ENCODE data around the gene RAD9A. TPM values are rescaled to one million over a fixed set of nuclear protein-coding genes. Genes with fewer than 3 reads are reported as not detected.
"Not testable (repeated sequence)": the region's sequence is repeated elsewhere in the genome, so short reads cannot be mapped to it uniquely, and the experiment has no call there.

RAD9A gene
- total RNA-seq, 1 experiment from 2014 or later, result 13.8 TPM

DNA sequence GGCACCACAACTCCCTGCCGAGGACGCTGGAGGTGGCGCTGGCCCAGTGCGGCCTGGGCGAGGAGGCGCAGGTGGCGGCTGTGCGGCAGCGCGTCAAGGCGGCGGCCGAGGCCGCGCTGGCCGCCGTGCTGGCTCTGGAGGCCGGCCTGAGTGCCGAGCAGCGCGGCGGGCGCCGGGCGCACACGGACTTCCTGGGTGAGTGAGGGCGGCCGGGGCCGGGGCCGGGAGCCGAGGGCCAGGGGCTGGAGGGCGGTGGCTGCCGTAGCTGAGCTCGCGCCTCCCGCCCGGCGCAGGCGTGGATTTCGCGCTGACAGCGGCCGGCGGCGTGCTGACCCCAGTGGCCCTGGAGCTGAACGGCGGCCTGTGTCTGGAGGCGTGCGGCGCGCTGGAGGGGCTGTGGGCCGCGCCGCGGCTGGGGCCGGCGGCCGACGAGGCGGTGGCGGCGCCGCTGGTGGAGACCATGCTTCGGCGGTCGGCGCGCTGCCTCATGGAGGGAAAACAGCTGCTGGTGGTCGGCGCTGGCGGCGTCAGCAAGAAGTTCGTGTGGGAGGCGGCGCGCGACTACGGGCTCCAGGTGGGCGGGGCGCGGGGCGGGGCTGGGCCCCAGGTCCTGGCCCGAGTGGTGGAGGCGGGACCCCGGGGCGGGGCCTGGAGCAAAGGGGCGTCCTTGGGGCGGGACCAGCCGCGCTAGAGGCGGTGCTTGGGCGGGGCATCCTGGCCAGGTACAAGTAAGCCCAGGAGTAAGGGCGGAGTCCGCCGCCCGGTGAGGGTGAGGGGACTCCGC, 29.1 kb downstream of the RAD9A start:
- peak; percentile 83 to 99 for DNase-seq (ENCODE audit: low read depth in 1 of 2, low spot score in 2 of 2)

DNA sequence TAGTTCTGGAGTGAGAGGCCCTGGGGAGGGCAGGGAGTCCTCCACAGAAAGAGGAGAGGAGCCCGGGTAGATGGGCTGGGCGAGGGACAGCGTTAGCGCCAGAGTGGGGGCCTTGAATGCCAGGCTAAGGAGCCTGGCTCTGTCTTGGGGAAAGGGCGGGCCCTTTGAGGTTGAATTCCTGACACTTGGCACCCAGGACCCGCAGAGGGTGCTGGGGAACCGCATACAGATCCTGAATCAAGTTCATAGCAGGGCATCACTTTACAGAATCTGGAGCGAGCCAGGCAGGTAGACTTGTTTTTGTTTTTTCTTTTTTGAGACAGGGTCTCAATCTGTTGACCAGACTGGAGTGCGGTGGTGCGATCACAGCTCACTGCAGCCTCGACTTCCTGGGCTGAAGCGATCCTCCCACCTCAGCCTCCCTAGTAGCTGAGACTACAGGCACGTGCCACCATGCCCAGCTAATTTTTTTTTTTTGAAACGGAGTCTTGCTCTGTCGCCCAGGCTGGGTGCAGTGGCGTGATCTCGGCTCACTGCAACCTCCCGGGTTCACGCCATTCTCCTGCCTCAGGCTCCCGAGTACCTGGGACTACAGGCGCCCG, 29.7 kb downstream of the RAD9A start:
- H3K9me3 ChIP-seq (replicated peaks), result peaks cover 5% of the 10 kb centered on the region; the same call in 1 of the 2 replicates
- DNase-seq (ENCODE audit: low read depth in 1 of 2, low spot score in 2 of 2), result no peak
- peaks cover 25% of the 10 kb centered on the region for H3K4me1 ChIP-seq (replicated peaks)
- 0 out of 2 replicates have a peak, but pooled peaks cover 4% of the 10 kb centered on the region for H3K36me3 ChIP-seq
- H3K27ac ChIP-seq, result no peak overlapping the region
- peak overlapping the region; percentile 60 for H3K4me3 ChIP-seq
- H3K27me3 ChIP-seq (replicated peaks), result peaks cover under 1% of the 10 kb centered on the region; the same call in 1 of the 2 replicates

More for the DNA sequence above, 29.1 kb downstream of the RAD9A start:
- Histone ChIP-seq H3K4me1 (replicated peaks) (peaks cover 26% of the 10 kb centered on the region), H3K9me3 (replicated peaks) (peaks cover 5% of the 10 kb centered on the region; the same call in 1 of the 2 replicates), H3K27me3 (replicated peaks) (peaks cover 8% of the 10 kb centered on the region; the same call in 1 of the 2 replicates), H3K36me3 (0 out of 2 replicates have a peak, but pooled peaks cover 4% of the 10 kb centered on the region), H3K4me3 (peak overlapping the region; percentile 60), H3K27ac (peak overlapping the region; percentile 30)

DNA sequence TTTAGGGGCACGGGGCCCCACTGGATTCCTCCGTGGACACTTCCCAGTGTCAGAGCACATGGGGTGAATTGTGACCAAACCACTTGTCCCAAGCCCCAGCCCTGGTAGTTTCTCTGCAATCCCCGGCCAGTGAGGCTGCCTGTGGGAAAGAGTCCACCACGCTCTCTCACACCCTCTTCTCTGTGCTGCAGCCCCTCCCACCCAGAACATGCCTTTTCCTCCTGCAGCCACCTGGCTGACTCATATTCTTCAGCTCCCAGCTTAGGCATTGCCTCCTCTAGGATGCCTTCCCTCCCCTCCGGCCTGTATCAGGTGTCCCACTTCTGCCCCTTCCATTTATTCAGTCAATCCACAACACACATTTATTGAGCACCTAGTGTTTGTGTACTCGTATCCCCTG, 31.1 kb downstream of the RAD9A start:
- Histone ChIP-seq H3K4me1 (replicated peaks) (peaks cover 25% of the 10 kb centered on the region), H3K36me3 (0 out of 2 replicates have a peak, but pooled peaks cover 4% of the 10 kb centered on the region), H3K27me3 (replicated peaks) (no peaks in the 10 kb centered on the region), H3K4me3 (no peak overlapping the region), H3K27ac (no peak overlapping the region), H3K9me3 (replicated peaks) (peaks cover 5% of the 10 kb centered on the region; the same call in 1 of the 2 replicates)
- DNase-seq (ENCODE audit: low read depth in 1 of 2, low spot score in 2 of 2), result no peak

DNA sequence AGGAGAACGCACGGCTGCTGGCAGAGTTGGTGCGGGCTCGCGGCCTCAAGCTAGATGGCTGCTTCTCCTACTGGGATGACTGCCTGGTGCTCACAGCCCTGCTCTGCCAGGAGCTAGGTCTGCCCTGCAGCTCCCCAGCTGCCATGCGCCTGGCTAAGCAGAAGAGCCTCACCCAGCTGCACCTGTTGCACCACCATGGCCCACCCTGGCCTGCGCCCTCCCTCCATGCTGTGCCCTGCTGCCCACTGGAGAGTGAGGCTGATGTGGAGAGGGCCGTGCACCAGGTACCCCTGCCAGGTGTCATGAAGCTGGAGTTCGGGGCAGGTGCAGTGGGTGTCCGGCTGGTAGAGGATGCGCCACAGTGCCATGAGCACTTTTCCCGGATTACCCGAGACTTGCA, 31.7 kb downstream of the RAD9A start:
- DNase-seq (ENCODE audit: low read depth in 1 of 2, low spot score in 2 of 2), result no peak
- no peaks in the 10 kb centered on the region for H3K27me3 ChIP-seq (replicated peaks)
- H3K36me3 ChIP-seq, result peaks cover 6% of the 10 kb centered on the region
- no peak overlapping the region for H3K27ac ChIP-seq
- H3K9me3 ChIP-seq (replicated peaks), result peaks cover 5% of the 10 kb centered on the region; the same call in 1 of the 2 replicates
- peaks cover 25% of the 10 kb centered on the region for H3K4me1 ChIP-seq (replicated peaks)
- no peak overlapping the region for H3K4me3 ChIP-seq

DNA sequence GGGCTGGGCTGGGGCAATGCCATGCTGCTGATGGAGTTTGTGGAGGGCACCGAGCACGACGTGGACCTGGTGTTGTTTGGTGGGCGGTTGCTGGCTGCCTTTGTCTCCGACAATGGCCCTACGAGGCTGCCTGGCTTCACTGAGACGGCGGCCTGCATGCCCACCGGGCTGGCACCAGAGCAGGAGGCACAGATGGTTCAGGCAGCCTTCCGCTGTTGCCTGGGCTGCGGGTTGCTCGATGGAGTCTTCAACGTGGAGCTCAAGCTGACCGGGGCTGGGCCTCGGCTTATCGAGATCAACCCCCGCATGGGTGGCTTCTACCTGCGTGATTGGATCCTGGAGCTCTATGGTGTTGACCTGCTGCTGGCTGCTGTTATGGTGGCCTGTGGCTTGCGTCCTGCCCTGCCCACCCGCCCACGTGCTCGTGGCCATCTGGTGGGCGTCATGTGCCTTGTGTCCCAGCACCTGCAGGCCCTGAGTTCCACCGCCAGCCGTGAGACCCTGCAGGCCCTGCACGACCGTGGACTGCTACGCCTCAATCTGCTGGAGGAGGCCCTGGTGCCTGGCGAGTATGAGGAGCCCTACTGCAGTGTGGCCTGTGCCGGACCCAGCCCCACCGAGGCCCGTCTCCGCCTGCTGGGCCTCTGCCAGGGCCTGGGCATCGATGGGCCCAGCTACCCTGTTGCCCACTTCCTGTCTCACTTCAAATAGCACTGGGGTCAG, 32.3 kb downstream of the RAD9A start:
- DNase-seq (ENCODE audit: low read depth in 1 of 2, low spot score in 2 of 2), result no peak
- Histone ChIP-seq H3K27ac (no peak overlapping the region), H3K9me3 (replicated peaks) (peaks cover 5% of the 10 kb centered on the region; the same call in 1 of the 2 replicates), H3K4me1 (replicated peaks) (peaks cover 27% of the 10 kb centered on the region), H3K4me3 (no peak overlapping the region), H3K36me3 (peaks cover 8% of the 10 kb centered on the region), H3K27me3 (replicated peaks) (no peaks in the 10 kb centered on the region)

DNA sequence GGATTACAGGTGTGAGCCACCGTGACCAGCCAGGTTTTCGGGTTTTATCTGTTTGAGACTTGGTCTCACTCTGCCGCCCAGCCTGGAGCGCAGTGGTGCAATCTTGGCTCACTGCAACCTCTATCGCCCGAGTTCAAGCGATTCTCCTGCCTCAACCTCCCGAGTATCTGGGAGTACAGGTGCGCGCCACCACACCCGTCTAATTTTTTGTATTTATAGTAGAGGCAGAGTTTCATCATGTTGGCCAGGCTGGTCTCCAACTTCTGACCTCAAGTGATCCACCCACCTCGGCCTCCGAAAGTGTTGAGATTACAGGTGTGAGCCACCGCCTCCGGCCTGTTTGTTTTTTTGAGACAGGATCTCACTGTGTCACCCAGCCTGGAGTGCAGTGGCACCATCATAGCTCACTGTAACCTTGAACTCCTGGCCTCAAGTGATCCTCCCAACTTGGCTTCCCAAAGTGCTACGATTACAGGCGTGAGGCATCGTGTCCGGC, 35.6 kb downstream of the RAD9A start:
- not testable (repeated sequence) for H3K27ac ChIP-seq; H3K9me3 ChIP-seq (replicated peaks); DNase-seq (ENCODE audit: low read depth in 1 of 2, low spot score in 2 of 2); H3K27me3 ChIP-seq (replicated peaks)
- Histone ChIP-seq H3K4me3 (peak overlapping the region; percentile 81), H3K4me1 (replicated peaks) (peaks cover 13% of the 10 kb centered on the region), H3K36me3 (peaks cover 37% of the 10 kb centered on the region)

DNA sequence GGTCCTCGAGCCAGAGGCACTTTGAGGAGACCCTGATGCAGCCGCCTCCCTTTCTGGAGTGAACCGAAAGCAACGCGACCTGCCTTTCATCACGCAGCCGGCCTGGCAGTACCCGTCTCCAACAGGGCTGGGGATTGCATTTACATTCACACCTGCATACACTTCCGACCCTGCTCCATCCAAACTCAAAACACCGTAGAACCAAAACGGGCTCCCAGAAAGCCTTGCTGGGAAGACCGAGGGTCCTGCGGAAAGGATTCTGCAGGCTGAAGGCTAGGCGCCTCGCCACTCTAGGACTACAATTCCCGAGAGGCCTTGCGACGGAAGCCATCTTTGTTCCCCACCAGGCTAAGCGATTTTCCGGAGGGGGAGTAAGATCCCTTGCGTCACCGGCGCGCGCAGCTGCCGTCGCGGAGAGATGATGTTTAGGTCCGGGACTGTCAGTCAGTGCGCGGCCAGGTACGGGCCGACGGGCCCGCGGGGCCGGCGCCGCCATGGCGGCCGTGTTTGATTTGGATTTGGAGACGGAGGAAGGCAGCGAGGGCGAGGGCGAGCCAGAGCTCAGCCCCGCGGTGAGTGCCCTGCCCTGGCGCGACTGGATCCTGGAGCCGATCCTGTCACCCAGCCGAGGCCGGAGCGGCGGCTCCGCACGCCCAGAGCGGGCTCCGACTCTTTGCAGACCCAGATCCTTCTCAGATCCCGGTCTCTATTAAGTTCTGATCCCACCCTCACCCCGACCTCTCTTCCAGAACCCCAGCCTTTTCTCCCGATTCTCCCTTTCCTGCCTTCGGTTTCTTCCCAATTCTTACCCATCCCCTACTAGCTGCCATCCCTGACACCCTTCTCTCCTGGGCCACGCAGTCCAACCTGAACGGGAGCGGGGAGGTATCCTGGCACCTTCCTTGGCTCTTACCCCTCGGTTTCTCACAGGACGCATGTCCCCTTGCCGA, 36.5 kb downstream of the RAD9A start, which contains the start of gene RPS6KB2:
Gene RPS6KB2, plus strand, starts transcription at position 443 of the 950 bp plus-strand sequence. Its CDS starts 52 bp downstream, at position 495.
- Histone ChIP-seq H3K4me1 (replicated peaks) (peaks cover 13% of the 10 kb centered on the region), H3K27ac (peak within 1 kb of the TSS; percentile 50), H3K27me3 (replicated peaks) (no peaks in the 10 kb centered on the region), H3K4me3 (peak within 1 kb of the TSS; percentile 81), H3K9me3 (replicated peaks) (no peaks in the 10 kb centered on the region), H3K36me3 (peaks cover 46% of the 10 kb centered on the region)
- peak; percentile 100 for DNase-seq (ENCODE audit: low read depth in 1 of 2, low spot score in 2 of 2)

DNA sequence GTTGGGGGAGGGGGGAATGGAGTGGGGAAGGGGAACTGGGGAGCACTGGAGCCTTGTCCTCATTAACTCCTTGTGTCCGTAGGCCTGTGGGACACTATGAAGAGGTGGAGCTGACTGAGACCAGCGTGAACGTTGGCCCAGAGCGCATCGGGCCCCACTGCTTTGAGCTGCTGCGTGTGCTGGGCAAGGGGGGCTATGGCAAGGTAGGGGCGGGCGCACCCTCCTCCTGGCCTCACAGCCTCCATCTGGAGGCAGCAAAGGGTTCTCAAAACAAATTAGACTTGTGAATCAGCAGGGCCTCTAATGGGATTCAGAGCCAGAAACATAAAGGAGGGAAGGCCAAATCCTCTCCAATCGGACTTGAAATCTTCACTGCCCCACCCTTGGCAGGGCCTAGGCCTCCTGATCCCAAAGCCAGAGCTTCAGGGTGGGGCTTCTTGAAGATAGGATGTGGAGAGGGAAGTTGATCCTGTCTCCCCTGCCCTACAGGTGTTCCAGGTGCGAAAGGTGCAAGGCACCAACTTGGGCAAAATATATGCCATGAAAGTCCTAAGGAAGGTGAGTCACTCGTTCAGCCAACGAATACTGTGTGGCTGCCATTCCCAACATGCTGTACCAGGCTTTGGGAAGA, 37.4 kb downstream of the RAD9A start:
- peaks cover 55% of the 10 kb centered on the region for H3K36me3 ChIP-seq
- no peaks in the 10 kb centered on the region for H3K27me3 ChIP-seq (replicated peaks)
- H3K4me3 ChIP-seq, result peak overlapping the region; percentile 81
- no peak for DNase-seq (ENCODE audit: low read depth in 1 of 2, low spot score in 2 of 2)
- no peak overlapping the region; the same call in 1 of the 2 replicates for H3K27ac ChIP-seq
- peaks cover 13% of the 10 kb centered on the region for H3K4me1 ChIP-seq (replicated peaks)
- H3K9me3 ChIP-seq (replicated peaks), result no peaks in the 10 kb centered on the region

DNA sequence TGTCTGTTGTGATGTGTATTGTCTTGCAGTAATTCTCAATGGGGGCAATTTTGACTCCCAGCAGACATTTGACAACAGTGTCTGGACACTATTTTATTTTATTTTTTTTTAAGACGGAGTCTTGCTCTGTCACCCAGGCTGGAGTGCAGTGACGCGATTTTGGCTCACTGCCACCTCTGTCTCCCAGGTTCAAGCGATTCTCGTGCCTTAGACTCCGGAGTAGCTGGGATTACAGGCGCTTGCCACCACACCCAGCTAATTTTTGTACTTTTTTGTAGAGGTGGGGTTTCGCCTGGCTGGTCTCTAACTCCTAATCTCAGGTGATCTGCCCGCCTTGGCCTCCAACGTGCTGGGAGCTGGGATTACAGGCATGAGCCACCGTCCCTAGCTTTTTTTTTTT, 37.9 kb downstream of the RAD9A start:
- no peaks in the 10 kb centered on the region for H3K9me3 ChIP-seq (replicated peaks)
- DNase-seq (ENCODE audit: low read depth in 1 of 2, low spot score in 2 of 2), result no peak
- H3K27me3 ChIP-seq (replicated peaks), result no peaks in the 10 kb centered on the region
- peaks cover 60% of the 10 kb centered on the region for H3K36me3 ChIP-seq
- H3K4me3 ChIP-seq, result no peak overlapping the region
- H3K4me1 ChIP-seq (replicated peaks), result peaks cover 13% of the 10 kb centered on the region
- H3K27ac ChIP-seq, result no peak overlapping the region

DNA sequence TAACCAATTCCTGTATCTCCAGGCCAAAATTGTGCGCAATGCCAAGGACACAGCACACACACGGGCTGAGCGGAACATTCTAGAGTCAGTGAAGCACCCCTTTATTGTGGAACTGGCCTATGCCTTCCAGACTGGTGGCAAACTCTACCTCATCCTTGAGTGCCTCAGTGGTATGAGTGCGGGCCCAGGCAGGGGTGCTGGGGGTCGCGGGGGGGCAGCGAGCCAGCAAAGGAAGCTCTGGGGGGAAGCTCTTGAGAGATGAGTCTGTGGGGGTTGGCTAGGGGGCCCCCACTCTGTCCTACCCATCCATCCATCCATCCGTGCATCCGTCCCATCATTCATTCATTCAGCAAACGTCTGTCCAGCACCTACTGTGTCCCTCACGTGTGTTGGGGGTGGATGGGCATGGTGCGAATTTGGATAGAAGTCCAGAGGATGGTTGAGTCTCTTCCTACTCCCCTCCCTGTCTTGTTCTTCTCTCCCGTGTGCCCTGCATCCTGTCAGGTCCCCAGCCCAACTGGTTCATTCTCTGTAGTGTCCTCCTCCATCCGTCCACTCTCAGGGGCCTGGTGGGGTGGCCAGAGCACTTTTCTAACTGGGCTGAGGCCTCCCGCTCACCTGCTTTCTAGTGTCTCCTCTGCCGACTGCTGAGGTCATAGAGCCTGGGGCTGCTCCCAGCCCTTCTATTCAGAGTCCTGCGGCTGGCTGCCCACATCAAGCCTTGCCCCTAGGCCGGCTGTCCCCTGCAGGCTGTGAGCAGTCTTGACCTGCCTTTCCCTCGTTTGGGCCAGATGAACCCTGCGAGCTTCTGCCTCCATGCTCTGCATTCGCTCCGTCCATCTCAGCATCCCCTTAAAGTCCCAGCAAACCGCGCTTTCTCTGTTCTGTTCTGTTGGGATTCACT, 39.8 kb downstream of the RAD9A start:
- Histone ChIP-seq H3K4me3 (no peak overlapping the region), H3K27ac (no peak overlapping the region)

DNA sequence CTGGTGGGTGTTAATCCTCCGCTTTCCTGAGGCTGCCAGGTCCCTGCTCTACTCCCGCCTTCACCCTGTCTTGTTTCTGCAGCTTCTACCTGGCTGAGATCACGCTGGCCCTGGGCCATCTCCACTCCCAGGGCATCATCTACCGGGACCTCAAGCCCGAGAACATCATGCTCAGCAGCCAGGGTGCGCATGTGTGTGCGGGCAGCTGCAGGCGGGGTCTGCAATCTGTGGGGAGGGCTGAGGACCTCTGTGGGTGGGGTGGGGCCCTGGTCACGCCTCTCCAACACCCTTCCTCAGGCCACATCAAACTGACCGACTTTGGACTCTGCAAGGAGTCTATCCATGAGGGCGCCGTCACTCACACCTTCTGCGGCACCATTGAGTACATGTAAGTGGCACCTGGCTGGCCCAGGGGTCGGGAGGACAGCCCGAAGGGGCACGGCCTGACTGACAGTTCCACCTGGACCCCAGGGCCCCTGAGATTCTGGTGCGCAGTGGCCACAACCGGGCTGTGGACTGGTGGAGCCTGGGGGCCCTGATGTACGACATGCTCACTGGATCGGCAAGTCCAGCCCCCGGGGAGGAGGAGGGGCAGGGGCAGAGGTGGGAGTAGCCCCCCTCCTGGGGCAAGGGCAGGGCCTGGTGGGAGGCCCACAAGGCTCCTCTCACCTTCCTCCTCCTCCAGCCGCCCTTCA, 41.0 kb downstream of the RAD9A start:
- no peak overlapping the region for H3K27ac ChIP-seq
- peaks cover 87% of the 10 kb centered on the region for H3K36me3 ChIP-seq
- H3K4me3 ChIP-seq, result no peak overlapping the region
- no peaks in the 10 kb centered on the region for H3K27me3 ChIP-seq (replicated peaks)
- H3K9me3 ChIP-seq (replicated peaks), result no peaks in the 10 kb centered on the region
- peaks cover 6% of the 10 kb centered on the region for H3K4me1 ChIP-seq (replicated peaks)
- no peak for DNase-seq (ENCODE audit: low read depth in 1 of 2, low spot score in 2 of 2)

More for the DNA sequence above, 39.8 kb downstream of the RAD9A start:
- Histone ChIP-seq H3K36me3 (peaks cover 79% of the 10 kb centered on the region), H3K27me3 (replicated peaks) (no peaks in the 10 kb centered on the region), H3K9me3 (replicated peaks) (no peaks in the 10 kb centered on the region), H3K4me1 (replicated peaks) (peaks cover 13% of the 10 kb centered on the region)
- DNase-seq (ENCODE audit: low read depth in 1 of 2, low spot score in 2 of 2), result no peak

Measured in SJSA1 (cell line).